Renal pelvis (tissue), 4 donors: ENCODE measurements around the gene STK33. TPM values are rescaled to one million over a fixed set of nuclear protein-coding genes. Genes with fewer than 3 reads are reported as not detected.

Experiments used
- DNase-seq: peaks from one replicate; pipeline ENCODE4 v3.0.0-alpha.2; 2013
- polyA plus RNA-seq, 3 donors: library from polyadenylated mRNA; unstranded; fragments of 120-200 nt; gene quantifications; one replicate each; pipeline ENCODE4 v1.2.1, GENCODE V29; 2013; ENCODE audit not compliant: insufficient read length in 3 of 3

Gene STK33
- polyA plus RNA-seq, 3 donors = 25.8 to 37.0 (median 30.6) TPM

DNA sequence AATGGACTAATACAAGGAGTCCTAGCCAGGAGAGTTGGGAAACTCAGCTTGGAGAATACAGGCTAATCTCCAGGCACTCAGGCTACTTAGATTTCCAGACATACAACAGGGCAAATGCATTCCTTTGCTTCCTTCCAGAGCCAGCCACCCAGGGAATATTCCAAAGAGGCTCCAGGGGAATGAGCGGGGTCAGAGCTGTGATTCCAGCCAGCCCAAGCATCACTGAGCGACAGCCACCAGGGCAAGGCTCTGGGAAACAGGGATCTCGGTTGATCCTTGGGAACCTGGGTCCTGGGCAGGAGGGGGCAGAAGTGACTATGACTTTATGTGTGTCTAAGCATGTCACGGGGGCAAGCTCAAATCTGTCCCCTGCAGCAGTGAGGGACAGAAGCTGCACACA, 218.1 kb downstream of the STK33 start:
- no peak for DNase-seq

DNA sequence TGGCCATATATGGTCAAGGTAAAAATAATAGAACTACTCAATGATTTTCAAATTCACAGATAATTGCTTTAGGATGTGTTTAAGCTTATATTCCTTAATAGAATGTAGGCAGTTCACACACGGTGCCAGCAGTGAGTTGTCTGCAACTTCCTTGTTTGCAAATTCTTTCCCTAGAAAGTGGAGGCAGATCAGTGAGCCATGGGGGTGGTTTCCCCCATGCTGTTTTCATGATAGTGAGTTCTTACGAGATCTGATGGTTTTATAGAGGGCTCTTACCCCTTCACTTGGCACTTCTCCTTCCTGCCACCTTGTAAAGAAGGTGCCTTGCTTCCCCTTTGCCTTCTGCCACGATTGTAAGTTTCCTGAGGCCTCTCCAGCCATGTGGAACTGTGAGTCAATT, 218.6 kb downstream of the STK33 start:
- no peak for DNase-seq

GRCh38 chr11:8374716-8375115, 219.3 kb downstream of the STK33 start:
- no peak for DNase-seq

GRCh38 chr11:8373519-8374432, 220.3 kb downstream of the STK33 start:
- no peak for DNase-seq

- no peak for DNase-seq
Measured at GRCh38 chr11:8372641-8373381, 221.2 kb downstream of the STK33 start.

GRCh38 chr11:8371516-8371884, 222.5 kb downstream of the STK33 start:
- no peak for DNase-seq

DNA sequence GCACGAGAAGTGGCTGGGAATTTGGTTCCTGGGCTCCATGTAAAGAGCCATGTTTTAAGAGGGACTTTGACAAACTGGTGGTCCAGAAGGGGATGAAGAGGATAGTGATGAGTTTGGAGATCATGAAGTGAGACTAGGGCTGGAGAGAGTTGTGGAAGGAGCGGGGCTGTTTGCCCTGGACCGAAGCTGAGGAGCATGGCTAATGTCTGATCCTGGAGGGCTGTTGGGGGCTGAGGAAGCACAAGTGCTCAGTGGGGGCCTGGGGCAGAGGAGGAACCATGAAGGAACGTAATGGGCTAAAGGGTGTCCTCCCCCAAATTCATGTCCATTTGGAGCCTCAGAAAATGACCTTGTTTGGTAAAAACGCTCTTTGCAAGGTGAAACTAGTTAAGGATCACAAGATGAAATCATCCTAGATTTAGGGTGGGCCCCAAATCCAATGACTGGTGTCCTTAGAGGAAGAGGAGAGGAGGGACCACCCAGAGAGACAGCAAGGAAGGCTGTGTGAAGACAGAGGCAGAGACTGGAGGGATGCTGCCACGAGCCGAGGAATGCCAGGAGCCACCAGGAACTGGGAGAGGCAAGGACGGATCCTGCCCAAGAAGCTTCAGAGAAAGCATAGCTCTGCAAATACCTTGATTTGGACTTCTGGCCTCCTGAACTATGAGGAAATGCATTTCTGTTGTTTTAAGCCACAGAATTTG, 223.1 kb downstream of the STK33 start:
- no peak for DNase-seq

DNA sequence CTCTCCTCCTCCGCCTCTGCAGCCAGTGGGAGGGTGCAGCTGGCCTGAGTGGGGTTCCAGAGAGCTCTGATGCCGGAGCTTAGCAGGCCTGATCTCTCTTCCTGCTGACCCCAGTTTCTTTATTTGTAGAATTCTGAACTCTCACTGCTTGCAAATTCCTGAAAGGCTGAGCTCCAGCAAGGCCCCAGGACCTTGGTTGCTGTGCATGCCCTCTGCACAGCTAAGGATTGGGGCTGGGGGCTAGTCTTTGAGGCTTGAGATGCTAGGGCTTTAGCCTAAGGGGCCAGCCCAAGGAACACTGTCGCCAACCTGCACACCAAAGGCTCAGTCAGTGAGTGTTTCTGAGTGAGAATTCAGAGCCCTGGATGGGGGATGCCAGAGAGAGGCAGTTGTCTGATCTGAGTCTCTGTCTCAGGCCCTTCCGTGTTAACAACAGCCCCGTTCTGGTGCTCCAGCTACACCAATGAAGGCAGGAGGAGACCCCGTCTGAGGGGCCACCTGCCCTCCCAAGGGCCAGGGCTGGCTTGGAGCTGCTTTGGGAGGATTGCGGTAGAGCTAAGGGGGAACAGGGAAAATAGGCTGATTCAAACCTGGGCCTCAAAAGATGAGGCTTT, 224.3 kb downstream of the STK33 start:
- DNase-seq = no peak

GRCh38 chr11:8368772-8369171, 225.3 kb downstream of the STK33 start:
- DNase-seq = no peak

- DNase-seq = no peak
Measured at GRCh38 chr11:8368194-8368593, 225.8 kb downstream of the STK33 start.

DNA sequence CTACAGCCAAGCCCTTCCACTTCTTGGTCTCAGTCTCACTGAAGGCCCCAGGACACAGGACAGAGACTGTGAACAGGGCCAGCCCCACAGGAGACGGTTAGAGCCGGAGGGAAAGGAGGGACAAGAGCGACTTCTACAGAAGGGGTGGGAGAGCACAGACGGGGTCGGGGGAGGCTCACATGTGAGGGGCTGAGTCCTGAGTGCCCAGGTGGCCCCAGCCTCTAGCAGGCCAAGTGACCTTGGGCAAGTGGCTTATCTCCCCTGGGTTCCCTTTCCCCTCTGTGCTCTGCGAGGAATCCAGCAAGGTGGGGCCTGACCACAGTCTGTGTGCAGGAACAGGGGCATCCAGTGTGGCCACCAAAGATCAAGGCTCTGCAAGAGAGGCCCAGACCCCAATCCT, 227.7 kb downstream of the STK33 start:
- DNase-seq = no peak

DNA sequence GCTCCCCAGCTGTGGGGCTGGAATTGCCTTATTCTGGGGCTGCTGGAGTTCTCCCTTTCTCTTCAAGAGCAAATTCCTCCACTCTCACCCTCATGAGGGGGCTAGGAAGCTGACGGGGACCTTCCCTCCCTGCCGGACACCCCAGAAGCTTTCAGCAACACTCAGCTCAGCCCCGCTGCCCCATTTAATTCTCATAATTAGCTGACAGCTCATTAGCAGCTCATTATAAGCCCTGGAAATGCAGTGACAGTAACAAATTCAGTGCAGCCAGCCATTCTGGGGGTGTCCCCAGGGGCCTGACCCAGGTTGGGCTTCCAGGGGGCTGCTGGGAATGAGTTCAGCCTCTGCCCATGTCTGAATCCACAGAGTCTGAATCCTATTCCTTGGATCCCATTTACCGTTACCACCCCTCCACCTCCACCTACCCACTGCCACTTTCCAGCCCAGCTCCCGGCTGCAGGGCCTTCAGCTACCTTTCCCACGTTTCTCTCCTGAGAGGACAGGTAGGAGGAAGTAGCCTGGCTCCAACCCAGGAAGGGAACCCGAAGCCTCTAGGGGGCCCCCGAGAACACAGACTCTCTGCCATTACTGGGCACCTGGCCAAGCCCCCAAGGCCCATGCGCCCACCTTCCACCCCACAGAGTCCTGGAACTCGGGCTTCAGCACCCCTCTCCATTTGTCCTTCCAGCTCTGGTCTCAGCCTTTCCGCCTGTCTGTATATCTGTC, 228.6 kb downstream of the STK33 start:
- DNase-seq = no peak

GRCh38 chr11:8363921-8364320, 230.1 kb downstream of the STK33 start:
- no peak for DNase-seq

- DNase-seq = no peak
Measured at GRCh38 chr11:8362899-8363298, 231.1 kb downstream of the STK33 start.

- no peak for DNase-seq
Measured at GRCh38 chr11:8362491-8362890, 231.5 kb downstream of the STK33 start.

DNA sequence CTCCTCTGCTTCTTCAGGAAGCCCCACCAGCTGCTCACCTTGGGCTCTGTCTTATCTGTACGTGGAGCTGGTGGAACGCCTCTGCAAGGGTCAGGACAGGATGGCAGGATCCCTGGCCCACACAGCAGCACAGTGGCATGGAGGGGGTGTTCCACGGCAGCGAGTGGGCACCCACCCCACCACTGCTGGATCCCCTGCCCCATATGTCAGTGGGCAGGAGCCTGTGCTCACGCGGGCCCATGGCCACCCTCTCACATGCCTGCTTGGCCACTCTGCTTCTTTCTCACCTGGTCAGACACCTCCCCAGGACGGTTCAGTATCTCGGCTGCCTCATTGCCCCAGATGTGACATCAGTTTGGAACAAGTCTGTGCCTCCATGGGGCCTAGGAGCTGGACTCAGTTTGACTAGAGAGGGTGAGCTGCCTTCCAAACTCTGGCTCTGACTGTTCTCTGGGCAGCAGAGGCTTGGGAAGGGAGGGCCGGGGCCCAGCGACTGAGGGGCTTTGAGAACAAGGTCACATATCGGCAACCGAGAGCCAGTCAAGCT, 232.3 kb downstream of the STK33 start:
- DNase-seq = no peak

DNA sequence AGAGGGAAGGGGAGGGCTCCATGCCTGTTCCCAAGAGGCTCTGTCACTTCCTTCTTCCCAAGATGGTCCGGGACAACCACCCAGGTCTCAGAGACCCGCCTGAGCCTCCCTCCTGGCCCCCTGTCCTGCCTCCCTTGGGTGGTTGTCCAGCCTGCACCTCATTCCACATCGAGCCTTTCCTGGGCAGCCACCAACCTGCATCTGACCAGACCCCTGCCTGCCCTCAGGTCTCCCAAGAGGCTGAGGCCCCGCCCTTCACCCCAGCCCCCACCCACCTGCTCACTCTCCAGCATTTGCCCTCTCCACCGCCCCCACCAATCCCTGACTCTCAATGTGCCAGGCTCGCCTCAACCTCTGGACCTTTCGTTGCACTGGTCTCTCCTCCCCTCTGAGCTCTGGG, 232.8 kb downstream of the STK33 start:
- DNase-seq = no peak

- DNase-seq = no peak
Measured at GRCh38 chr11:8360086-8360828, 233.8 kb downstream of the STK33 start.

- DNase-seq = no peak
Measured at GRCh38 chr11:8359521-8359920, 234.5 kb downstream of the STK33 start.

DNA sequence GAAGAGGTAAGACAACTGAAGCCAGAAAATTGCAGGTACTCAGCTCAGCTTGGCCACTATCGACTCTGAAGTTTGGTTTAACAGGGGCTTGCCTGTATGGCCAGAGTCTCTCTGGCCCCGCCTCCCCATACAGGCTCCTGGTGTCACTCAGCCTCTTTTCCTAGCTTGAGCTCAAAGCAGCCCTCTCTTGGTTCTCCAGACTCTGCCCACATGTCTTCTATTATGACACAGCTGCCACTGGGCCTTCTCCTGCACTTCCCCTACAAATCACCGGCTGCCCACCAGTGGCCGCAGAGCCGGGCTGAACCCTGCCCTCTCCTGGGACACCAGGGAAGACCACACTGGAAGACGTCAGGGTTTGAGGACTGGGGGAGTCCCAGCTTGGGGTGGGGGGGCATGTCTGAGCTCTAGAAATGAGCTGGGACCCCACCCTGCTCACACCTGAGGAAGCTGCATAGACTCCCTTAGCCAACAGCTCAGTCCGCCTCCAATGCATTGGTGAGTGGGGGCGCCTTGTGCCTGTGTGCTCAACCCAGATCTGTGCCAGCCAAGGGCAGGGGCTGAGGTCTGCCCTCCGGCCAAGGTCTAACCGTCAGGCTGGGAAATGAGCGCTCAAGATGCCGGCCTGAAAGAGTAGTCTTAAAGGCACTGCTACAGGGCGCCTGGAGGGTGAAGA, 236.0 kb downstream of the STK33 start:
- DNase-seq = no peak
